Right lobe of liver (tissue), 4 donors: ENCODE measurements around the gene GRIA4.

Source experiments
- CTCF ChIP-seq, 4 donors: fragments of 200-600 bp in 3 of 4; fragments of 450-650 bp in 1 of 4; IDR thresholded peaks; one replicate each; pipeline versions ENCODE4 v1.5.1 to v1.8.0; 2016 to 2022; ENCODE audit warnings: antibody characterized with exemption in 4 of 4, mild to moderate bottlenecking in 2 of 4
- POLR2A ChIP-seq: fragments of 450-650 bp; IDR thresholded peaks from one replicate; pipeline ENCODE4 v1.6.1; 2017; ENCODE audit warnings: antibody characterized with exemption, mild to moderate bottlenecking
- donor health status: DM: no; HTN: no; CAD: no.
- donor health status: DM: no; HTN: no; CAD: no.
- donor health status: DM: no; HTN: yes; CAD: no.

DNA sequence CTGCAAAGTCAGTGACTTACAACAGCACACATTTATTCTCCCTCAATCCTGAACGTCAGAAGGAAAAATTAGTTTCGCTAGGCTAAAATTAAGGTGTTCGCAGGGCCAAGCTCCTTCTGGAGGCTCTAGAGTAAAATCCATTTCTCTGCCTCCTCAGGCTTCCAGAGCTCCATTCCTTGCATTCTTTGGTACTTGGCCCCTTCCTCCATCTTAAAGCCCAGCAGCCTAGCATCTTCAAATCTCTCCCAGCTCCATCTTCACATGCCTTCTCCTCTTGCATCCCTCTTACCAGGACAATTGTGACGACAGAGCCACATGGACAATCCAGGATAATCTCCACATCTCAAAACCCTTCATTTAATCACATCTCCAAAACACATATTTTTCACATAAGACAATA is 165.0 kb downstream of the GRIA4 start:
- TF ChIP-seq CTCF (IDR thresholded peaks at IDR 0.05) (no peak), POLR2A (no peak)
